Dermis microvascular lymphatic vessel endothelial cell (primary cell): ENCODE data around the gene ENPP1. TPM values are rescaled to one million over a fixed set of nuclear protein-coding genes. Genes with fewer than 3 reads are reported as not detected.
"Not testable (repeated sequence)": the region's sequence is repeated elsewhere in the genome, so short reads cannot be mapped to it uniquely, and the experiment has no call there.

Source experiments
- DNase-seq, 2 donors: peaks; one replicate each; pipeline versions ENCODE4 v3.0.0 to v3.0.0-alpha.2; 2010; ENCODE audit warnings: low read depth in 2 of 2
- total RNA-seq: library from RNA; depleted of rRNA; stranded (reverse); fragments of >200 nt; gene quantifications from 2 replicates; pipeline ENCODE4 v1.2.1, GENCODE V29; 2014

ENPP1 gene
- total RNA-seq, 1 donor from 2014 or later = 0.13 TPM

GRCh38 chr6:131876545-131876944 is 68.7 kb downstream of the ENPP1 start:
- DNase-seq = no peak

DNA sequence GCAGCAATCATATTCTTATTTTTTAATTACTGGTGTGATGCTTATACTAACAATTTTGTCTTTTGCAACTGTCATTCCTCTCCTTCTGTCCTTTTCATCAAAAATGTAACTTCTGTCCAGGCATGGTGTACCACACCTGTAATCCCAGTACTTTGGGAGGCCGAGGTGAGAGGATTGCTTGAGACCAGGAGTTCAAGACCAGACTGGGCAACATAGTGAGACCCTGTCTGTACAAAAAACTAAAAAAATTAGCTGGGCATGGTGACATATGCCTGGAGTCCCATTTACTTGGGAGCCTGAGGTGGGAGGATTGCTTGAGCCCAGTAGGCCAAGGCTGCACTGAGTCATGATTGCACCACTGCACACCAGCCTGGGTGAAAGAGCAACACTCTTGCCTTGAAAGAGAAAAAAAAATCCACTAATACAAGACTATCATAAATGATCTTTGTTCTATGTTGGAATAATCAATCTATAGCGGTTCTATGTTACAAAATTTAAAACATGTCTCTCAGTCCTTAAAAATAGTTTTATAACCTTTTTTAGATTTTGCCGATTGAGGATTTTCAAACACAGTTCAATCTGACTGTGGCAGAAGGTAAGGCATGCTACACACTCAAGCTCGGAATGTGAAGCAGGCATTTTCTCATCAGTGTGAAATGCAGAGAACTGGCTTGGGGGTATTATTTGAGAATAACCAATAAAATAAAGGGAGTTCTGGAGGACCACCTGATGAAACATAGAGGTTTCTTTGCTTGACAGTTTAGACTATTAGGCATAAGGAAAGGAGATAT is 70.4 kb downstream of the ENPP1 start:
- DNase-seq = no peak

- DNase-seq = no peak
Measured at GRCh38 chr6:131883016-131883415, 75.2 kb downstream of the ENPP1 start.

GRCh38 chr6:131885237-131885636 is 77.4 kb downstream of the ENPP1 start:
- no peak for DNase-seq

DNA sequence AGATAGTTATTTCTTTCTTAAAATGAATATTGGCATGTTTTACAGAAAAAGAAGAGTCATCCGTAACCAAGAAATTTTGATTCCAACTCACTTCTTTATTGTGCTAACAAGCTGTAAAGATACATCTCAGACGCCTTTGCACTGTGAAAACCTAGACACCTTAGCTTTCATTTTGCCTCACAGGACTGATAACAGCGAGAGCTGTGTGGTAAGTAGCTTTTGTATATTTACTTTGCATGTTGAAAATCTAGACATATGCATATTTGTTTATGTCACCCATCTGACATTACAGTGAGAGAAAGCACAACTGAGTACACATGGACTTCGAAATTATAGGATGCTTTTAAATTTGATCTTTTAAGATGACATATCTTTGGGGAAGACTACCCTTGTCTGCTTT is 78.7 kb downstream of the ENPP1 start:
- no peak for DNase-seq

GRCh38 chr6:131890091-131890490 is 82.3 kb downstream of the ENPP1 start:
- no peak for DNase-seq

DNA sequence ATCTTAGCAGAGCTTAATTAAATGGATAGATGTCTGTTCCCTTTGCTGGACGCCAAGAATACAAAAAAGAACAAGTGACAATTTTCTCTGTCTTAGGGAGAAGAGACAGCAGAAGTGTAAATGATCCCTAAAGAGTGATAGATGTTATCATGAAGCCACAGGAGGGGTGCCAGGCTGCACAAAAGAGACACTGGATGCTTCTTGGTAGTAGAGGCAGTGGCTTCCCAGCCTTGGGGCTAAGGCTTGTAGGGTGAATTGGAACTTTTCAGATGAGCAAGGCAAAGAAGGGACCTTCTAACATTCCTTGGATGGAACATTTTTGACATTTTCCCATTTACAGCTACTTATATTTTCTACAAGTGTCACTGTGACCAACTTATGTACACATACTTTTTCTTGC is 85.4 kb downstream of the ENPP1 start:
- DNase-seq = no peak

DNA sequence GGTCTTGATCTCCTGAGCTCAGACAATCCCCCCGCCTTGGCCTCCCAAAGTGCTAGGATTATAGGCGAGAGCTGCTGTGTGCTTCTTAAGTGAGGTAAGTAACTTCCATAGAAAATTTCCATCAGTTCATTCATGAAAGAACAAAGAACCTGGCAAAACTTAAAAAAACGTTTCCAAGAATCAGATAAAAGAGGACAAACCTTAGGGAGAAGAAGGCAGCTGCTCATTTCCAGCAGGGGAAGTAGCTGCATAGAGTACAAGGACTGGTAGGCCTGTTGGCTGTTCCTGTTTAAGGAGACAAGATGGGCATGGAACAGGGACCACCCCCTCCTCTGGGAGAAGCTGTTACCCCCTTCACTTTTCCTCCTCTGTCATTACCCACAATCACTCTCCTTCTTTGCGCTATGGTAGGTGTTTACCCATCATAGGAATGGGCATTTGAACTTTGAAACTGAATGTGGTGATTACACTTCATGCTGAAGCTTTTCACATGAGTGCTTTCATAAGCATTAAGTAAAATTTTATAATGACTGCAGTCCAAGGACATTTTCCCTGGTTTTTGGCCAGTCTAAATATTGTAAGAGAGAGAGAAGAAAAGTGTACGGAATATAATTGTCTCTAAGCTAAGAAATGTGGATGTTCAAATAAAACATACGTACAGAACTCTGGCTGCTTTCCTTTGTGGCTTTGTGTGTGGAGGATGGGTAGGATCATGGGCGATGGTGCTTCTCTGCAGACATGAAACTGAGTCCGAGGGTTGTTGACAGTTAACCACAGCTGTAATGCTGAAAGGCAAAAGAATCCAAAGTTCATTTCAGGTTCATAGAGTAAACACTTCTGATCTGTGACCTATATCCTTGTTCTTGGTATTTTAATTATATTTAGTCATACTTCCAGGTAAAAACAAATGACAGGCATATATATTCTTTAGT is 86.9 kb downstream of the ENPP1 start:
- DNase-seq = no peak

GRCh38 chr6:131897050-131897435 is 89.2 kb downstream of the ENPP1 start:
- no peak for DNase-seq

DNA sequence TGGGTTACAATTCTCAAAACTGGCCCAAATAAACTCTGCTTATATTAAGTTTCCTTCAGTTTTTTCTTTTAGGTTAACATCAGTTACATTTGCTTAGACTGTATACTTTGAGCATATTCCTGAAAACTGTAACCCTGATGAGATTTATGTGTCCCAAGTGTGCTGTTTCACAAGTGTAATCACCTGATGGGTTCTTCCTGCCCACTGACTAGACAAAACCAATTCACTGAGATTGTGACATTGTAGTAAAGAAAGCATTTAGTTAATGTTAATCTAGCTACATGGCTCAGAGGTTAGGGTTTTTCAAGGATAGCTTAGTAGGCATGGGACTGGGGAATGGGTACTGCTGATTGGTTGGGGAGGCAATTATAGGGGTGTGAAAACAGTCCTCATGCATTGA is 89.8 kb downstream of the ENPP1 start:
- DNase-seq = no peak

DNA sequence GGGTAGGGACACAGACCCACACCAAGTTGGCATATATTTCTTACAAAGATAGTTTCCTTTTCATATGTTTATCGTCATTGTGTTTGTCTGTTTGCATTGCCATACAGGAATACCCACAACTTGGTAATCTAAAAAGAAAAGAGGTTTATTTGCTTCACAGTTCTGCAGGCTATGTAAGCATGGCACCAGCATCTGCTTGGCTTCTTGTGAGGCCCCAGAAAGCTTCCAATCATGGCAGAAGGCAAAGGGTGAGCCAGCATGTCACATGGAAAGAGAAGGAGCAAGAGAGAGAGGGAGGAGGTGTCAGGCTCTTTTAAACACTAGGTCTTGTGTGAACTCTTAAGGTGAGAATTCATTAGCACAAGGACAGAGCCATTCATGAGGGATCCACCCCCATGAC is 90.9 kb downstream of the ENPP1 start:
- DNase-seq = no peak

DNA sequence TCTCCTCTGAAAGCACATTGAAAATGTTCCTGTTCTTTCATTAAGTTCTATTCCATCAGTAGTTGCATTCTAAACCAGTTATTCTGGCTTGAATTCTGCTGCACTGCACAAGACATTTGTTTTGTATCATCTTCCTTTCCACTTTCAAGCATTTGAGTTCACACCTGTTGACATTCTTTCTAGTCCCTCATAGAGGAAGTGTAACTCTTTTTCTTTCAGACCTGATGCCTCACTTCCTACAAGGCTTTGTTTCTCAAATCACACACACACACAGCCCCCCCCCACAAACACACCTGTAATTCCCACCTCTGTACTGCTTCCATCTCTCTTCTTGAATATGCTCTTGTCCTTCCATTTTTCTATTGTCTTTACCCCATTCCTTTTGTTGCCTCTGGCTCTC is 92.4 kb downstream of the ENPP1 start:
- DNase-seq = no peak

GRCh38 chr6:131901326-131901873 is 93.6 kb downstream of the ENPP1 start:
- not testable (repeated sequence) for DNase-seq

GRCh38 chr6:131903734-131904133 is 95.9 kb downstream of the ENPP1 start:
- not testable (repeated sequence) for DNase-seq

DNA sequence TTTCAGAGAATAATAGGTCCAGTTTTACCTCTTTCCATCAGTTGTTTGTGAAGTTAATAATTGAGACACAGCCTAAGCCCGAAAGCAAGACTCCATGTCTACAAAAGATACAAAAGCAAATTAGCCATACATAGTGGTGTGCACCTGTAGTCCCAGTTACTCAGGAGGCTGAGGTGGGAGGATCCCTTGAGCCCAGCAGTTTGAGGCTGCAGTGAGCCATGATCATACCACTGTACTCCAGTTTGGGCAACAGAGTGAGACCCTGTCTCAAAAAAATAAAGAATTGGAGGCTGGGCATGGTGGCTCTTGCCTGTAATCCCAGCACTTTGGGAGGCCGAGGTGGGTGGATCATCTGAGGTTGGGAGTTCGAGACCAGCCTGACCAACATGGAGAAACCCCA is 101.0 kb downstream of the ENPP1 start:
- not testable (repeated sequence) for DNase-seq

- DNase-seq = peak; percentile 33 to 68
Measured at GRCh38 chr6:131909408-131910218, 101.8 kb downstream of the ENPP1 start.

- no peak for DNase-seq
Measured at GRCh38 chr6:131910219-131910589, 102.4 kb downstream of the ENPP1 start.

DNA sequence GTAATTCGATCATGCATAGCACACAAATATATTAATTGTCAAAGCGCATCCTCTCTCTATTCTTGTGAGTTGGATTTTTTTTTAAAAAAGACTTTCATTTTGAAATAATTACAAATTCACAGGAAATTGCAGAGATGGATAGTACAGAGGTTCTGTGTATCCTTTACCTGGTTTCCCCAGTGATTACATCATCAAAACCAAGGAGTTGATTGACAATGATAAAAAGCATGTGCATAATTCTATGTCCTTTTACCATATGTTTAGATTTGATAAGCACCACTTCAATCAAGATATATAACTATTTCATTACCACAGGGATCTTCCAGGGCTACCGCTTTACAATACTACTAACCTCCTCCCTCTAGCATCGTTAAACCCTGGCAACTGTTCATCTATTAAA is 103.1 kb downstream of the ENPP1 start:
- no peak for DNase-seq

DNA sequence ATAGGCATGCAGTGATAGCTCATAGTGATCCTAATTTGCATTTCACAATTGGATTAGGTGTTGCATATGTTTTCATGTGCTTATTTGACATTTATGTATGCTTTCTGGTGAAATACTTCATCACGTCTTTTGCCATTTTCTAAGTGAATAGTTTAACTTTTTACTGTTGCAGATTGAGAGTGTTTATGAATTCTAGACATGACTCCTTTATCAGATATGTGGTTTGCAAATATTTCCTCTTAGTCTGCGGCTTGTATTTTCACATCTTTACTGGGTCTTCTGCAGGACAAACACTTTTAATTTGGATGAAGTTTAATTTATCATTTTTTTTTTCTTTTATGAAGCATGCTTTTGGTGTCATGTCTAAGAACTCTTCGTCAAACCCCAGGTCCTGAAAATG is 104.1 kb downstream of the ENPP1 start:
- DNase-seq = no peak

- DNase-seq = no peak
Measured at GRCh38 chr6:131914234-131914633, 106.4 kb downstream of the ENPP1 start.

DNA sequence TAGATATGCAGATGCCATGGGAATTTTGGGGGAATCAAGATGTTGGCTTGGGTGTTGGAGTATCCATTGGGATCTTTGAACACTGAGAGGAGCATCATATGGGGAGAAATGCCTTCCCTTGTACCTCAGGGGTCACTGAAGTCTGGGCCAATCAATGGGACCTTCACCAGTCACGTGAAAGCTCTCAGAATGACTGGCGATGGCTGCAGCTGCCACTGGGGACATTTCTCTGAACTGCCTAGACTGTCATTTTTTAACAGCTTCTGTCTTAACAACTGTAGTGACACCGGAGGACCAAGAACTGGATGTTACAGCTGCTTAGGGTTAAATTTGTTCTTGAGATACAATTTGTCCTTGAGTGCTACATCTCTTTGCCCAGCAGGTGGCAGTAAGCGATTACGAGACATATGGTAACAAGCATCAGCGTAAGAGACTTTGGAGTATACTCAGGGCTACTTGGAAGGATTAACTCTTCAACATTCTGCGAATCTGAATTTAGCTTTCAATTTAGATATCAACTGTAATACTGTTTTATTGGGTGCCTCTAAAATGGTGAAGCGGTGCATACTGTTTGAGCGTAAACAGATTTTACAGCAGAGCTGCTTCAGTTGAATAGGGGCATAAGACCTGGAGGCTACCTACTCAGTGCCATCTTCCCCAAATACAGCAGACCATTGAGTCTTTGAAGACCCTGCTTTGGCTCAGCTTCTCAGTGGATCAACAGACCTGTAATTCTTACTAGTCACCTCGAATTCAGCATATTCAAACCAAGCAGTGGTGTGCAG is 107.3 kb downstream of the ENPP1 start:
- DNase-seq = peak; percentile 32 to 79
